GM21390 (cell line): ENCODE results near the gene PCAT7.
"Not testable (repeated sequence)": the region's sequence is repeated elsewhere in the genome, so short reads cannot be mapped to it uniquely, and the experiment has no call there.

ENCODE experiments used
- ATAC-seq: cut with Tn5 transposase; IDR thresholded peaks from one replicate; pipeline ENCODE4 v1.9.1; 2021; ENCODE audit not compliant: unreplicated experiment

Gene PCAT7

DNA sequence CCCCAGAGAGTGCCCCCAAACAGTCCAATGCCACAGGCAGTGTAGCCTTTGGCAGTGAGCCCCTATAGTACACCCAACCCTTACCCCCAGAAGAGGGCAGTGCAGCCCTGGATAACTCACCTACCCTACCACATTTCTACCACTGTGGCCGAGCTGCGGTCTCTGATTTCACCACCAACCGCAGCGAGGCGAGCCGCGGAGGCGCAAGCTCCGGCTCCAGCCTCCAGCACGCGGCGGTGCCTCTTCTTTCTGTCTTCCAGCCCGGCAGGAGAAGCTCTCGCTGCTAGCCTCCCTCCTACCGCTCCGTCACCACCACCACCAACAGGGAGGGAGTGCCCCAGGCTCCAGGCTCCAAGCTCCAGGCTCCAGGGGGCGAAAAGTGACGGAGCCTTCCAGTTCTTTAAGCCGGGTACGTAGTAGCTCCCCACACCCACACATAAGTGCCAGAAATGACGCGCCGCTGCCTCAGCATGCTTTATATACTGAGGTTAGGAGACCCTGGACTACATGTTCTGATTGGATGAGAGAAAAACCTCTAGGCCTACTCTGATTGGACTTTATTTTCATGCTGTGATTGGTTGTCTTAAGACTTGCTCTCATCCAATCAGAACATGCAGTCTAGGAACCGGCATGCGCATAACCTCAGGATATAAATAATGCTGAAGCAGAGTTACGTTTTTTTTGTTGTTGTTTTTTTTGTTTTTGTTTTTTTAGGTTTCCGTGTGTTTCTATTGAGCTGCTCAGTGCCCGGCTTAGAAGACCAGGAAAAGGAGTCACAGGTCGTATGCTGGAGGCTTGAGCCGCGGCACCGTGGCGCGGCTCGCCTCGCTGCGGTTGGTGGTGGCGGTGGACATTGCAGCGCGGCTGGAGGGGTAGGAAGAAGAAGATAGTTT lies at the start of gene PCAT7:
PCAT7 (plus strand) TSS at position 645 of the 893 bp plus-strand sequence.
- no peak for ATAC-seq

DNA sequence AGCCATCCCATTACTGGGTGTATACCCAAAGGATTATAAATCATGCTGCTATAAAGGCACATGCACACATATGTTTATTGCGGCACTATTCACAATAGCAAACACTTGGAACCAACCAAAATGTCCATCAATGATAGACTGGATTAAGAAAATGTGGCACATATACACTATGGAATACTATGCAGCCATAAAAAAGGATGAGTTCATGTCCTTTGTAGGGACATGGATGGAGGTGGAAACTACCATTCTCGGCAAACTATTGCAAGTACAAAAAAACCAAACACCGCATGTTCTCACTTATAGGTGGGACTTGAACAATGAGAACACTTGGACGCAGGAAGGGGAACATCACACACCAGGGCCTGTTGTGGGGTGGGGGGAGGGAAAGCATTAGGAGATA lies 48.5 kb upstream of the PCAT7 start:
- ATAC-seq: not testable (repeated sequence)

DNA sequence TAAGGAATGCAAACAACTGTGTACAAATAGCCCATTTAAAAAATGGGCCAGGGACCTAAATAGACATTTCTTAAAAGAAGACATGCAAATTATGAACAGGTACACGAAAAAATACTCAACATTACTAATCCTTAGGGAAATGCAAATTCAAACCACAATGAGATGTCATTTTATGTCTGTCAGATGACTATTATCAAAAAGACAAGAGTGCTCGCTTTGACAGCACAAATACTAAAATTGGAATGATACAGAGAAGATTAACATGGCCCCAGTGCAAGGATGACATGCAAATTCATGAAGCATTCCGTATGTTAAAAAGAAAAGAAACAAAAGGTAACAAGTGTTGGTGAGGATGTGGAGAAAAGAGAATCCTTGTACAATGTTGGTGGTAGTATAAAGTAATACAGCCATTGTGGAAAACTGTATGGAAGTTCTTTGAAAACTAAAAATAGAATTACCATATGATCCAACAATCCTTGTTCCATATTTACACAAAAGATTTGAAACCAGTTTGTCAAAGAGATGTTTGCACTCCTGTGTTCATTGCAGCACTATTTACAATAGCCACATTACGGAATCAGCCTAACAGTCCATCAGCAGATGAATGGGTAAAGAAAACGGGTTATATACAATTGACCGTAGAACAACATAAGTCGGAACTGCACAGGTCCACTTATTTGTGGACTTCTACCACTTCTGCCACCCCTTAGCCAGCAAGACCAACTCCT lies 47.2 kb upstream of the PCAT7 start:
- no peak for ATAC-seq

DNA sequence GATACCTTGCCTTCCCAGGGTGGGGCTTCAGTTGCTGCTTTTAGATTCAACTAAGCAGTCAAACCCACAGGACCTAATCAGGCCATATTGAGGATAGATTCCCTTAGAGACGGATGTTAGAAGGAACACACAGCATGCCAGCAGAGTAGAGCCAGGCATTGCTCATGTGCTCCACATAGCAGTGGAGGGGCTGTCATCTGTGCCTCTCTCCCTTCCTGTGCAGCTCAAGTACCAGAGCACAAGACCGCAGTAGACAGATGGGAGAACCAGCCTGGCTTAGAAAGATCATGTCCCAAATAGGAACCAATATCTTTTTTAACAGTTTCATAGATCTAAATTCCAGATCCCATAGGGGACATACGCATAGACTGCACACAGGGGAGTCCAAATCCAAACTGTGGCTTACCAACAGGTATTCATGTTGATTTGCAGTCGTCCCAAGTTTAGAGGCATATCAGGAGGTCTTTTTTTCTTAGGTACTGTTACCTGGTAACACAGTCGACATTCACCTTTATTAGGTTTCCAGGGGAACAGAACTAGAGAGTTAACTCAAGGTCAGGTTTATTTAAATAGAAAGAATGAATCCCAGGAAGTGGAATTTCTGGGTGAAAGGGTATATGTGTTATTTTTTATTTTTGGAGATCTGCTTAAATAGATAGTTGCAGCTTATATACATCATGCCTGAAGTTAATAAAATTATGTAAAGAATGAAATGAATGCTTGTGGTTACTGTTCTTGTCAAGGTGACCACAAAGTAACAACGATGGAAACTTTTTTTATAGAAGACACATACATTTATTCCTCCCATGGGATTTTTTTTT lies 43.5 kb upstream of the PCAT7 start:
- ATAC-seq: no peak

DNA sequence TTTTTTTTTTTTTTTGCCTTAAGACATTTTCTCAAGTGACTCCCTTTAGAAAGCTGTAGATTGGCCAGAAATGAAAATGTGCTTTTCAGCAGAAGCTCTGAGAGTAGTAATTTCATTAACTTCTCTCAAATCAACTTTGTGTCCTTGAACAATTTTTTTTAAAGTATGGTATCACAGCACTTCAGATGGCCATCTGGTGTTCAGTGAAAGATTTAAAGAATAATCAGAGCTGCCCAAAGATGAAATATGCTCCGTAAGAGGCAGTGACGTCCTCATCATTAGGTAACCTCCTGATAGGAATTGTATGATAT lies 43.0 kb upstream of the PCAT7 start:
- ATAC-seq: no peak

DNA sequence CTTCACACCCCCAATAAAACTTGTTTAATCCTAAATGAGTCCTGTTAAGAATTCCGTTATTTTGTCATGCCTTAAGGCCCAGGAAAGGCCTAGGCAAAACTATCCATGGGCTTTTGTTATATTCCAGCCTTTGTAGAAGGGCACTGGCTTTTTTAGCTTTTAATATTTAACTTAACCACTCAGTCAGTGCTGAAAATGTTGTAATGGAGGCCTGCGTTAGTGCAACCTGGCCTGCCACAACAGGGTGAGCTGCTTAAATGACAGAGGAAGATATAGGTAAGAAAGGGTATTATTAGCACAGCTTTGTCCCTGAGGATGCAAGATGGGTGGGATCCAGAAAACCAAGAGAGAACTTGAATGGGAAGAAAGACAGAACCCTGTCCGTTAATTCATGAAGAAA lies 40.2 kb upstream of the PCAT7 start:
- no peak for ATAC-seq

DNA sequence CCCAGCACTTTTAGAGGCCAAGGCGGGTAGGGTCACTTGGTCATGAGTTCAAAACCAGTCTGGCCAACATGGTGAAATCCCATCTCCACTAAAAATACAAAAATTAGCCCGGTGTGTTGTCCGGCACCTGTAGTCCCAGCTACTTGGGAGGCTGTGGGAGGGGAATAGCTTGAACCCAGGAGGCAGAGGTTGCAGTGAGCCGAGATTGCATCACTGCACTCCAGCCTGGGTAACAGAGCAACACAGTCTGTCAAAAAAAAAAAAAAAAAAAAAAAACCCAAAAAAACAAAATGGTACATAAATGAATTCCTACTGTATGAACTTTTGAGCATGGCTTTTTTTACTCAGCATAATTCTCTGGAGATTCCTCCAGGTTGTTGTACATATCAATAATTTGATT lies 37.6 kb upstream of the PCAT7 start:
- ATAC-seq: no peak

DNA sequence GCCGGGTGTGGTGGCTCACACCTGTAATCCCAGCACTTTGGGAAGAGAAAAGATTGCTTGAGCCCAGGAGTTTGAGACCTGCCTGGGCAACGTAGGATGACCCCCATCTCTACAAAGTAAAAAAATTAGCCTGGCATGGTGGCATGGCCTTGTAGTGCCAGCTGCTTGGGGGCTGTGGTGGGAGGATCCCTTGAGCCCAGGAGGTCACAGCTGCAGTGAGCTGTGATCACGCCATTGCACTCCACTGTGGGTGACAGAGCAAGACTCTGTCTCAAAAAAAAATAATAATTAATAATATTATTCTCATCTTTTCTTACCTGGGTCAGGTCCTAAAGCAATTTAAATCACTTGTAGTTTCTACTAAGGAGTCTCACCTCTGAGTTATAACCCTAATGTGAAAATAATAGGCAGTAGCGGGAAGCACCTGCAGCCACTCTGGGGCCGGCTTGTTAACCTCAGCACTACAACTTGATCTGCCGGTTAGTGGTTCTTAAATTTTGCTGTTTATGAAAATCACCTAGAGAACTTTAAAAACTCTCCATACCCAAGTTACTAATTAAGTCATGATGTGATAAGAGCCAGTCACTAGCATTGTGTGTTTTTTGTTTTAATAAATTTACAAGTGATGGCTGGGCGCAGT lies 29.4 kb upstream of the PCAT7 start:
- no peak for ATAC-seq

DNA sequence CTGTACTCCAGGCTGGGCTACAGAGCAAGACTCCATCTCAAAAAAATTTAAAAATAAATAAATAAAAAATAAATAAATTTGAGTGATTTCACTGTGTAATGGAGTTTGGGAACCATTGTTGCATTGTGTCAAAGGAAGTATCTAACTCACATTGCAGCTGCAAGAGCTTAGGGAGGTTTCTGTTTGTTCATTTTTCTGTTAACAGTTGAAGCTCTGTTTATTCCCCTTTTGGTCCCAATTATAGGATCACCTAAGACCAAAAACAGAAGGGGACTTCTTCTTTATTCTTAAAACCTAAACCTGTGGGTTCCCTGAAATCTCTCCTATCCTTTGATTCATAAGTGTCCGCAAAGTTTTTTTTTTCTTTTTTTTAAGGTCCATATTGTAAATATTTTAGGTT lies 28.6 kb upstream of the PCAT7 start:
- ATAC-seq: no peak

DNA sequence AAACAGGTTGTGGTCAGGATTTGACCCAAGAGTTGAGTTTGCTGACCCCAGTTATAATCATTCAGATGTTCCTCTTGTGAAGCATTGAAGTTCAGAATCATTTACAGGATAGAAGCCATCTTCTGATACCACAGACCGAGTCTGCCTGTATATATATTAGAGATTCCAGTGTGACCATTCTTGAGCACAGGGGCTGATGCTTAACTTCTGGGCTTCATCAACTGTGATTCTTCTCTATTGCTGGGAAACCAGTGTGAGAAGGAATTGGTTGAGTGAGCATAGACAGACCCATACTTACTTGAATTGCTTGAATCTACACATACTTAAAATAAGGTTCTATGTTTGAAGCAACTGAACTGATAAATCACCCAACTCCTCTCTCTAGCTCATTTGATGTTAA lies 27.9 kb upstream of the PCAT7 start:
- ATAC-seq: no peak

DNA sequence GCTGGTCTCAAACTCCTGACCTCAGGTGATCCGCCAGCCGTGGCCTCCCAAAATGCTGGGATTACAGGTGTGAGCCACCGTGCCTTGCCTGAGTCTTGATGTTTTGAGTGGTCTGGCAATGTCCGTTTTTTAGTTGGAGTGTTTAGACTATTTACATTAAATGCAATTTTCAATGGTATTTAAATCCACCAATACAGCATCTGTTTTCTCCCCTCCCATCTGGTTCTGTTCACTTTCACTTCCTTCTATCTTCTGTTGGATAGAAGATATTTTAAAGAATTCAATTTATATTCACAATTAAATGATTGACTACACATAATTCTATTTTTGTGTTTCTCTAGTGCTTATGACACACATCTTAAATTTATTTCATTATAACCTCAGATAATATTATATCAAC lies 26.0 kb upstream of the PCAT7 start:
- ATAC-seq: no peak

DNA sequence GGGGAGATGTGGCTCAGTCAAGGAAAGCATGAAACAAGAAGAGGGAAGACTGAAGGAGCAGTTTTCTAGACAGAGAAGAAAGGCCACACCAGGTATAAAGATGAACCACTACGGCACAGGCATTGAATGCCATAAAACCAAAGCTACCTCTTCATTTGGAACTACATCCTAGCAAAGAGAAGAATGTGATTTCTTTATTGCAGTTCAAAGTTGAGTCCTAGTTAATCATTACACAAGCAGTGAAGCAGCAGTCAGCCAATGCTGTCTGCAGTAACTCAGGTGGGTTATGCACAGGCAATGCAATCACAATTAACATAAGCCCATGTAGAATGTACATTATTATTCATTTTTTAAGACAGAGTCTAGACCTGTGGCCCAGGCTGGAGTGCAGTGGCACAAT lies 21.7 kb upstream of the PCAT7 start:
- no peak for ATAC-seq

DNA sequence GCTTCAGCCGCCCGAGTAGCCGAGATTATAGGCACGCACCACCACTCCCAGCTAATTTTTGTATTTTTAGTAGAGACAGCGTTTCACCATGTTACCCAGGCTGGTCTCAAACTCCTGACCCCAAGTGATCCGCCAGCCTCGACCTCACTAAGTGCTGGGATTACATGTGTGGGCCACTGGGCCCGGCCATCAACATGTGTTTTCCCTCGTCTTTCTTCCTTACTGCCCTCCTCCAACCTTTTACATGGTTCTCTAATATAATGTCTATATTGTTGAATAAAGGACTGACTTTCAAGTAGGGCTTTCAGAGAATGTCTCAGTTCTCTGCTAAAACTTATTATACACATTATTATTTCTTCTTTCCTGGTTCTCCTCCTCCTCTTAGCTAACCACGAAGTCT lies 21.3 kb upstream of the PCAT7 start:
- no peak for ATAC-seq

DNA sequence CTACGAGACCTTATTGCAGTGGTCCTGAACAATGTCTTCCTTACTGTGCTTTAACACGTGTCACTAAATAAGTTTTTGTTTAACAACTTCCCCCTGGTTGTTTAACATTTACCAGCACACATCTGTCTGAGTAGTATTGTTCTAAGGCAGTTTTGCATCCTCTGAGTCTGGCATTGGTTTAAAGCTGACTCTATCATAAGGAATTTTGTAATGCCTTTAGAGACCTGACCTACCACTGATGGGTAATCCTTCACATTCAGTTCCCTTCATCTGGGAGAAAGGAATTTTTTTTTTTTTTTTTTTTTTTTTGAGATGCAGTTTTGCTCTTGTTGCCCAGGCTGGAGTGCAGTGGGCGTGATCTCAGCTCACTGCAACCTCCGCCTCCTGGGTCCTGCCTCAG lies 20.0 kb upstream of the PCAT7 start:
- no peak for ATAC-seq

DNA sequence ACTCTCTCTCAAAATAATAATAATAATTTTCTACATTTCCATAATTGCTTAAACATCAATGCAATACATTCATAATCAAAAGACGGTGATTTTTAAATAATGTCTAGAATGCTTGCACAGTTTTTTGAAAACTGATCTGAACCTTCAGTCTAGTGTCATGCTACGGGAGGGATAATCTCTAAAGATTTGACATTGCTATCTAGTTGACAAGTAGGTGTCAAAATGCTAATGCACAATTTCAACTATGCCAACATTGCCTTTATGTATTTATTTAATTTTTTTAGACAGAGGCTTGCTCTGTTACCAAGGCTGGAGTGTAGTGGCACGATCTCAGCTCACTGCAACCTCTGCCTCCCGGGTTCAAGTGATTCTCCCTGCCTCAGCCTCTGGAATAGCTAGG lies 16.0 kb upstream of the PCAT7 start:
- no peak for ATAC-seq

DNA sequence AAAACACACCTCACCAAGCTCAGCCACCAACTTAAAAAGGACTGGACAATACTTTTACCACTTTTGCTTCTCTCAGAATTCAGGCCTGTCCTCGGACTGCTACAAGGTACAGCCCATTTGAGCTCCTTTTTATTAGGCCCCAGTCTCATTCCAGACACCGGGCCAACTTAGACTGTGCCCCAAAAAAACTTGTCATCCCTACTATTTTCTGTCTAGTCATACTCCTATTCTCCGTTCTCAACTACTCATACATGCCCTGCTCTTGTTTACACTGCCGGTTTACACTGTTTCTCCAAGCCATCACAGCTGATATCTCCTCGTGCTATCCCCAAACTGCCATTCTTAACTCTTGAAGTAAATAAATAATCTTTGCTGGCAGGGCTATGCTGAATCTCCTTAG lies 10.5 kb upstream of the PCAT7 start:
- not testable (repeated sequence) for ATAC-seq

DNA sequence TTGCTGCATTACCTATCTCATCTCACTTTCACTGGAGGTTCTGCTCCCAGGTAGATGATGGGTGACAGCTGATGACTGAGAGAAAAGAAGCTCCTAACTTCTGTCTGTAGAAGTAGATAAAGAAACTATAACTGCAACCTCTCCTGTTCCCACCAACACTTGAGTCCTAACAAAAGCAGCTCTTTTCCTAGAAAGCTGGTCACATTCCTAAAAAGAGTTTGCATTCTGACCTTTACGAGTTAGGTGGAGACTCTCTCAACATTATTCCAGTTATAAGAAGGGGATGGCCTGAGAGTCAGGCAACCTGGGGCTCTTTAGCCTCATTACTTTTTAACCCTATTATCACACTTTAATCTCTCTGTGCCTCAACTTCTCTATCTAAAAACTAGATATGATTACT lies 8.9 kb upstream of the PCAT7 start:
- no peak for ATAC-seq

DNA sequence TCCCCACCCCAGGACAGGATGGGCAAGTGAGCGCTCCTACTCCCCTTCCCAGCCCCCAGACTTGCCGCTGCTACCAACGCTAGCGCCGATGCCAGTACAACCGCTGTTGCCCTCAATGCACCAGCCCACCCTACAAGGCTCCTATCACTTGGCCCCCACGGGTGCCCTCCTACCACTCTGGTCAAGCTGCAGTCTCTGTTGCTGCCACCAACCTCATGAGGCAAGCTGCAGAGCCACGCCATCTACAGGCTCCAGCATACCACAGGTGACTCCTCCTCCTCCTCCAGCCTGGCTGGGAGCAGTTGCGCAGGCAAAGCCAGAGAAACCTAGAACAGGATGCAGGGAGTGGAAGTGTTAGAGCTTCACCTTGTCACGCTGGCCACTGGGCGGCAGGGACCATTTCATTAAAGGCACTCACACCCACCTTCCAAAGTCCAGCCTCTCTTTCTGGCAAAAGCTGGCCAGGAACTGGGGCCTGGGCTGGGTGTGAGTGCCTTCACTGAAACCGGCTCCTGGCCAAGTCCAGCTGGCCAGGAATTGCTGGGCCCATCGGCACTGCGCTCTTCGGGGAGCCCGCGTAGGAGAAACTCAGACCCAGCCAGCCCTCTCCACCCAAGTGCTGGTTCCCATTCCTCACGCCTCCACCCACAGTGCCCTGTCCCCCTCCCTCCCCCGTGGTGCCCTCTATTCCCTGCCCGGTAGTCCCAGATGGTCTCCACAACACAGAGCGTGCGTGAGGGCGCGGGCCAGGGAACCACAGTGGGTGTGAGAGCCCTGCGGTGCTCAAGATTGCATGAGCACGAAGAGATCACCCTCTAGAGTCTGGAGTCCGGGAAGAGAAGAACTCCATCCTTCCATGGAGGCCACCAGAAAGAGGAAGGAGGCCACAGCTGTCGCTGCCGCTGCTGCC lies 1.6 kb upstream of the PCAT7 start:
- no peak for ATAC-seq

DNA sequence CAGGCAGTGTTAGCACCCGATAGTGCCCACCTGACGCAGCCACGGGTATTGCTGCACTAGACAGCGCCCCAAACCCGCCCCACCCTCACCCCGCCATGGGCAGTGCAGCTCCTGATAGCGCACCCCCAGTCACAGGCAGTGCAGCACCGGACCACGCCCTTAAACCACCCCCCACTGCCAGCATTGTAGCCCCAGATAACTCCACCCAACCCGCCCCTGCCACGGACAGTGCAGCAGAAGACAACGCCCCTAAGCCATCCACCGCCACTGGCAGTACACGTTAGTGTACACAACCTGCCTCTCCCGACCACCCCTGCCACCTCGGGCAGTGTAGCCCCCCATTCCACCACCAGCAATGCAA lies 825 bp upstream of the PCAT7 start:
- no peak for ATAC-seq

DNA sequence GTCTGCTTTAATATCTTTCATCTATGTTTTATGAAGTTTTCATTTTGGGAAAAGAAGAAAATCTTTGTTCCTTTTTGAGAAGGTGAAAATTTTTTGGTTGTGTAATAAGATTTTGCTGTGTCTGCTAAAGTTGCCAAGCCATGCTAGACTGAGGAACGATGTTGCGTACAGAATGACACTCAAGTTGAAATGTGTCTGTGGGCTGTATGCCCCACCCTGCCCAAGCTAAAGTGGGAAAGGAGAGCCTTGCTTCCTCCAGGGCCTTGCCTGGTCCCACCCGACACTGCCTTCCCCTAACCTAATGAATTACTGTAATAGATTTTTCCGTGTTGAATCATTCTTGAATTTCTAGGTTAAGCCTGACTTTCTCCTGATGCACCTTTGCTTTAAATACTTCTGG lies 2.5 kb downstream of the PCAT7 start:
- no peak for ATAC-seq
